Peyer's patch (tissue), 4 donors: ENCODE data around the gene SYNE3. TPM values are rescaled to one million over a fixed set of nuclear protein-coding genes. Genes with fewer than 3 reads are reported as not detected.

ENCODE experiments used
- DNase-seq, 3 donors: peaks; one replicate each; pipeline ENCODE4 v3.0.0-alpha.2; 2017 to 2019
- H3K27ac ChIP-seq, 4 donors: fragments of 200-600 bp; sonication (generic); one replicate each; pipeline ENCODE4 v1.5.1; 2016 to 2019
- H3K27me3 ChIP-seq, 2 donors: fragments of 200-600 bp; sonication (generic); one replicate each; pipeline ENCODE4 v1.5.1; 2019
- H3K36me3 ChIP-seq, 3 donors: fragments of 200-600 bp; sonication (generic); one replicate each; pipeline ENCODE4 v1.5.1; 2016 to 2019
- H3K4me1 ChIP-seq, 4 donors: fragments of 200-600 bp; sonication (generic); one replicate each; pipeline ENCODE4 v1.5.1; 2016 to 2019
- H3K4me3 ChIP-seq, 4 donors: fragments of 200-600 bp; sonication (generic); 1 replicate in 3 of 4; 2 replicates in 1 of 4; pipeline ENCODE4 v1.5.1; 2016 to 2019; ENCODE audit warnings: mild to moderate bottlenecking in 1 of 4
- H3K9me3 ChIP-seq, 4 donors: fragments of 200-600 bp; sonication (generic); one replicate each; pipeline ENCODE4 v1.5.1; 2016 to 2019; ENCODE audit warnings: mild to moderate bottlenecking in 1 of 4
- CTCF ChIP-seq, 6 experiments: fragments of 450-650 bp in 4 of 6; fragments of 200-600 bp in 2 of 6; sonication (generic) in 1 of 6; IDR thresholded peaks; one replicate each; pipeline ENCODE4 v1.5.1; 2017 to 2019; ENCODE audit warnings: antibody characterized with exemption in 6 of 6, mild to moderate bottlenecking in 3 of 6, moderate library complexity in 1 of 6
- POLR2A ChIP-seq, 2 donors: fragments of 450-650 bp; IDR thresholded peaks; one replicate each; pipeline ENCODE4 v1.5.1; 2017; ENCODE audit warnings: antibody characterized with exemption in 2 of 2, mild to moderate bottlenecking in 2 of 2, moderate library complexity in 2 of 2
- total RNA-seq, 4 donors: library from RNA; depleted of rRNA; stranded (reverse); fragments of >200 nt; gene quantifications; one replicate each; pipeline ENCODE4 v1.1.0, GENCODE V29; 2016

SYNE3 gene
- total RNA-seq, 4 donors from 2014 or later, result 7.2 to 35.5 (median 13.1) TPM

- DNase-seq, result no peak
- peaks cover 0 to 11% (median 10%) of the 10 kb centered on the region in 4 donors for H3K4me1 ChIP-seq
- TF ChIP-seq POLR2A (IDR thresholded peaks at IDR 0.05) (no peak), CTCF (IDR thresholded peaks at IDR 0.05) (no peak)
- H3K36me3 ChIP-seq, result peaks cover 0 to 15% (median 0%) of the 10 kb centered on the region in 3 donors
- no peak overlapping the region for H3K27ac ChIP-seq
- no peaks in the 10 kb centered on the region for H3K27me3 ChIP-seq
- H3K9me3 ChIP-seq, result no peaks in the 10 kb centered on the region
- H3K4me3 ChIP-seq, result no peak overlapping the region
These were observed 40.8 kb downstream of the SYNE3 start for GRCh38 chr14:95475540-95476240.

GRCh38 chr14:95474941-95475340, 41.5 kb downstream of the SYNE3 start:
- H3K27ac ChIP-seq, result no peak overlapping the region
- no peak overlapping the region for H3K4me3 ChIP-seq
- no peak for DNase-seq
- H3K4me1 ChIP-seq, result peaks cover 0 to 7% (median 5%) of the 10 kb centered on the region in 4 donors
- no peak for TF ChIP-seq POLR2A (IDR thresholded peaks at IDR 0.05)
- TF ChIP-seq CTCF (IDR thresholded peaks at IDR 0.05), result no peak
- H3K36me3 ChIP-seq, result peaks cover 0 to 15% (median 0%) of the 10 kb centered on the region in 3 donors
- H3K27me3 ChIP-seq, result no peaks in the 10 kb centered on the region
- no peaks in the 10 kb centered on the region for H3K9me3 ChIP-seq

- TF ChIP-seq POLR2A (IDR thresholded peaks at IDR 0.05) (no peak), CTCF (IDR thresholded peaks at IDR 0.05) (no peak)
- no peaks in the 10 kb centered on the region for H3K27me3 ChIP-seq
- H3K27ac ChIP-seq, result no peak overlapping the region
- no peak for DNase-seq
- H3K36me3 ChIP-seq, result peaks cover 0 to 15% (median 0%) of the 10 kb centered on the region in 3 donors
- H3K9me3 ChIP-seq, result no peaks in the 10 kb centered on the region
- peaks cover 0 to 3% (median 2%) of the 10 kb centered on the region in 4 donors for H3K4me1 ChIP-seq
- H3K4me3 ChIP-seq, result no peak overlapping the region
These were observed 42.0 kb downstream of the SYNE3 start for GRCh38 chr14:95474486-95474885.

- no peak overlapping the region for H3K27ac ChIP-seq
- DNase-seq, result no peak
- H3K9me3 ChIP-seq, result no peaks in the 10 kb centered on the region
- H3K4me3 ChIP-seq, result no peak overlapping the region
- peaks cover 0 to 15% (median 0%) of the 10 kb centered on the region in 3 donors for H3K36me3 ChIP-seq
- H3K27me3 ChIP-seq, result no peaks in the 10 kb centered on the region
- peaks cover 0 to 16% (median 2%) of the 10 kb centered on the region in 4 donors for H3K4me1 ChIP-seq
- no peak for TF ChIP-seq CTCF (IDR thresholded peaks at IDR 0.05)
- no peak for TF ChIP-seq POLR2A (IDR thresholded peaks at IDR 0.05)
These were observed 43.6 kb downstream of the SYNE3 start for GRCh38 chr14:95472819-95473251.

GRCh38 chr14:95471476-95471875, 45.0 kb downstream of the SYNE3 start:
- Histone ChIP-seq H3K4me3 (no peak overlapping the region), H3K36me3 (peaks cover 0 to 15% (median 0%) of the 10 kb centered on the region in 3 donors), H3K9me3 (no peaks in the 10 kb centered on the region), H3K4me1 (peaks cover 0 to 19% (median 2%) of the 10 kb centered on the region in 4 donors), H3K27ac (no peak overlapping the region), H3K27me3 (no peaks in the 10 kb centered on the region)
- DNase-seq, result no peak
- no peak for TF ChIP-seq POLR2A (IDR thresholded peaks at IDR 0.05)
- TF ChIP-seq CTCF (IDR thresholded peaks at IDR 0.05), result no peak
